B cell (primary cell): ENCODE measurements around the gene KLHL26. TPM values are rescaled to one million over a fixed set of nuclear protein-coding genes. Genes with fewer than 3 reads are reported as not detected.

Source experiments
- ATAC-seq: fragments of 200-7000 bp; cut with Tn5 transposase; one replicate; pipeline ENCODE4 v1.10.0; 2021; ENCODE audit warnings: low read depth, mild to moderate bottlenecking, moderate number of reproducible peaks, moderate library complexity
- CTCF ChIA-PET: fragments of 350-600 bp; sonication (Branson Sonifier 250); formaldehyde crosslinking; loops from one replicate; lab custom pipeline; 2021; ENCODE audit warnings: antibody characterized with exemption, inconsistent platforms; lab: Charles Lee
- POLR2A ChIA-PET: fragments of 350-600 bp; sonication (Branson Sonifier 250); formaldehyde crosslinking; loops from one replicate; lab custom pipeline; 2021; ENCODE audit warnings: antibody characterized with exemption; lab: Charles Lee
- DNase-seq: peaks from one replicate; pipeline ENCODE4 v3.0.0; 2013
- H2AFZ ChIP-seq: 2 replicates; pipeline ENCODE4 v1.6.1; 2012; ENCODE audit warnings: mild to moderate bottlenecking, low read depth, low read length; ENCODE audit not compliant: insufficient read depth, poor library complexity, severe bottlenecking
- H3K27ac ChIP-seq, 2 donors: 1 replicate in 1 of 2; 2 replicates in 1 of 2; pipeline ENCODE4 v1.5.1; 2012 to 2013; ENCODE audit warnings: low read length in 2 of 2, mild to moderate bottlenecking in 2 of 2, moderate library complexity in 1 of 2
- H3K27me3 ChIP-seq, 4 experiments: fragments of 200-600 bp in 1 of 4; sonication (generic) in 1 of 4; replicated peaks in 1 of 4; 1 replicate in 2 of 4; 2 replicates in 2 of 4; pipeline versions ENCODE4 v1.6.1 to v1.7.0; 2013 to 2016; ENCODE audit warnings: low read length in 3 of 4, mild to moderate bottlenecking in 2 of 4, mixed read lengths in 1 of 4, moderate library complexity in 1 of 4; ENCODE audit not compliant: insufficient read depth in 4 of 4, control insufficient read depth in 3 of 4; ENCODE audit errors: control extremely low read depth in 1 of 4
- H3K36me3 ChIP-seq, 2 experiments: replicated peaks in 1 of 2; 1 replicate in 1 of 2; 2 replicates in 1 of 2; pipeline versions ENCODE4 v1.6.1 to v1.7.1; 2013; ENCODE audit warnings: low read length in 1 of 2; ENCODE audit not compliant: insufficient read depth in 2 of 2, control insufficient read depth in 1 of 2; ENCODE audit errors: control extremely low read depth in 1 of 2, extremely low read depth in 1 of 2
- H3K4me1 ChIP-seq, 2 donors: fragments of 200-600 bp in 1 of 2; sonication (generic) in 1 of 2; 1 replicate in 1 of 2; 2 replicates in 1 of 2; pipeline versions ENCODE4 v1.5.1 to v1.6.1; 2013 to 2017; ENCODE audit warnings: low read length in 2 of 2; ENCODE audit not compliant: control insufficient read depth in 2 of 2, insufficient read depth in 2 of 2
- H3K4me2 ChIP-seq: replicated peaks from 2 replicates; pipeline ENCODE3; 2012; ENCODE audit warnings: mild to moderate bottlenecking, low read depth, low read length; ENCODE audit not compliant: poor library complexity, severe bottlenecking
- H3K4me3 ChIP-seq, 5 experiments: fragments of 200-600 bp in 1 of 5; sonication (generic) in 1 of 5; 1 replicate in 3 of 5; 2 replicates in 2 of 5; pipeline versions ENCODE4 v1.5.1 to v1.7.0; 2011 to 2016; ENCODE audit warnings: low read length in 4 of 5, mild to moderate bottlenecking in 4 of 5, low read depth in 2 of 5, control low read depth in 1 of 5, moderate library complexity in 1 of 5; ENCODE audit not compliant: insufficient read depth in 1 of 5; ENCODE audit errors: control extremely low read depth in 1 of 5, extremely low read depth in 1 of 5
- H3K79me2 ChIP-seq: fragments of 200-600 bp; sonication (generic); one replicate; pipeline ENCODE4 v1.6.0; 2016; ENCODE audit warnings: low read length; ENCODE audit not compliant: control insufficient read depth, insufficient read depth
- H3K9ac ChIP-seq: fragments of 200-600 bp; sonication (generic); 2 replicates; pipeline ENCODE4 v1.6.1; 2017; ENCODE audit warnings: mild to moderate bottlenecking, low read length, moderate library complexity
- H3K9me3 ChIP-seq, 3 donors: one replicate each; pipeline versions ENCODE4 v1.6.1 to v1.7.1; 2013; ENCODE audit warnings: low read length in 2 of 3; ENCODE audit not compliant: control insufficient read depth in 2 of 3, insufficient read depth in 1 of 3; ENCODE audit errors: control extremely low read depth in 1 of 3
- H4K20me1 ChIP-seq: 2 replicates; pipeline ENCODE4 v1.6.0; 2012; ENCODE audit warnings: mild to moderate bottlenecking, low read length; ENCODE audit not compliant: insufficient read depth, control insufficient read depth, poor library complexity, severe bottlenecking
- H3K27ac Mint-ChIP-seq: one replicate; pipeline ENCODE4 v1.8.0; 2021; ENCODE audit warnings: mixed read lengths
- H3K27me3 Mint-ChIP-seq: one replicate; pipeline ENCODE4 v1.8.0; 2021; ENCODE audit warnings: mixed read lengths
- H3K4me1 Mint-ChIP-seq: one replicate; pipeline ENCODE4 v1.8.0; 2021; ENCODE audit warnings: mixed read lengths
- H3K4me3 Mint-ChIP-seq: one replicate; pipeline ENCODE4 v1.8.0; 2021; ENCODE audit warnings: mixed read lengths
- H3K9me3 Mint-ChIP-seq: one replicate; pipeline ENCODE4 v1.8.0; 2022; ENCODE audit warnings: mixed read lengths; ENCODE audit not compliant: insufficient read depth
- EZH2 ChIP-seq: IDR thresholded peaks from 2 replicates; pipeline ENCODE4 v1.6.1; 2012; ENCODE audit warnings: borderline replicate concordance, low read depth, mild to moderate bottlenecking, moderate library complexity, low read length; ENCODE audit not compliant: insufficient read depth, poor library complexity, severe bottlenecking
- WGBS: methylation state at CpG from one replicate; pipeline ENCODE4 v1.1.5; 2013; ENCODE audit warnings: missing lambda C conversion rate; ENCODE audit not compliant: insufficient coverage; 5-methylcytosine and 5-hydroxymethylcytosine counted together
- intact Hi-C: fragments of 100-400 bp; cut with micrococcal nuclease; formaldehyde crosslinking; loops from one replicate; pipeline ENCODE4 v1.10.0; 2022
- polyA plus RNA-seq: library from polyadenylated mRNA; depleted of rRNA; stranded (reverse); fragments of >200 nt; gene quantifications from 2 replicates; pipeline ENCODE4 v1.2.3, GENCODE V29; 2012
- total RNA-seq, 2 donors: library from RNA; stranded (reverse); fragments of 120-200 nt in 1 of 2; gene quantifications; 1 replicate in 1 of 2; 2 replicates in 1 of 2; pipeline versions ENCODE4 v1.2.3 to v1.2.4, GENCODE V29; 2013 to 2022
- TF ChIP-seq, protein P1 (sequence below): fragments of 200-600 bp; IDR thresholded peaks from one replicate; pipeline ENCODE4 v1.8.0; 2022; ENCODE audit warnings: antibody characterized with exemption, mild to moderate bottlenecking

KLHL26 gene
- total and polyA plus RNA-seq, 2 donors (not counting 1 experiment from before 2014, with no cell fraction given), result 5.0 to 14.6 TPM

GRCh38 chr19:18698321-18699167 lies 61.7 kb downstream of the KLHL26 start:
- peaks cover 33 to 62% of the 10 kb centered on the region in 2 donors for H3K4me1 ChIP-seq
- Mint-ChIP-seq H3K4me1 (peaks cover 48% of the 10 kb centered on the region), H3K4me3 (peak overlapping the region; percentile 95), H3K27ac (peak overlapping the region; percentile 98), H3K27me3 (no peaks in the 10 kb centered on the region), H3K9me3 (no peaks in the 10 kb centered on the region)
- H4K20me1 ChIP-seq, result peaks cover 37% of the 10 kb centered on the region
- peak overlapping the region; percentile 81 to 84 for H3K27ac ChIP-seq
- H3K4me2 ChIP-seq, result peak overlapping the region; percentile 90
- H3K9ac ChIP-seq, result no peak overlapping the region
- H3K9me3 ChIP-seq, result no peaks in the 10 kb centered on the region
- 89% methylated on average over 18 of the region's 18 CpGs for WGBS
- DNase-seq (no peak), ATAC-seq (no peak)
- intact Hi-C loops, result no loop called here
- peaks cover 76% of the 10 kb centered on the region for H3K79me2 ChIP-seq
- POLR2A ChIA-PET, result no interaction called here
- CTCF ChIA-PET, result no interaction called here
- H3K4me3 ChIP-seq, result no peak overlapping the region
- H2AFZ ChIP-seq, result no peak overlapping the region
- no peaks in the 10 kb centered on the region for H3K36me3 ChIP-seq
- TF ChIP-seq, protein P1, sequence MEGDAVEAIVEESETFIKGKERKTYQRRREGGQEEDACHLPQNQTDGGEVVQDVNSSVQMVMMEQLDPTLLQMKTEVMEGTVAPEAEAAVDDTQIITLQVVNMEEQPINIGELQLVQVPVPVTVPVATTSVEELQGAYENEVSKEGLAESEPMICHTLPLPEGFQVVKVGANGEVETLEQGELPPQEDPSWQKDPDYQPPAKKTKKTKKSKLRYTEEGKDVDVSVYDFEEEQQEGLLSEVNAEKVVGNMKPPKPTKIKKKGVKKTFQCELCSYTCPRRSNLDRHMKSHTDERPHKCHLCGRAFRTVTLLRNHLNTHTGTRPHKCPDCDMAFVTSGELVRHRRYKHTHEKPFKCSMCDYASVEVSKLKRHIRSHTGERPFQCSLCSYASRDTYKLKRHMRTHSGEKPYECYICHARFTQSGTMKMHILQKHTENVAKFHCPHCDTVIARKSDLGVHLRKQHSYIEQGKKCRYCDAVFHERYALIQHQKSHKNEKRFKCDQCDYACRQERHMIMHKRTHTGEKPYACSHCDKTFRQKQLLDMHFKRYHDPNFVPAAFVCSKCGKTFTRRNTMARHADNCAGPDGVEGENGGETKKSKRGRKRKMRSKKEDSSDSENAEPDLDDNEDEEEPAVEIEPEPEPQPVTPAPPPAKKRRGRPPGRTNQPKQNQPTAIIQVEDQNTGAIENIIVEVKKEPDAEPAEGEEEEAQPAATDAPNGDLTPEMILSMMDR, result no peak
- no peak for TF ChIP-seq EZH2
- no peaks in the 10 kb centered on the region for H3K27me3 ChIP-seq
